ENCODE results near the gene MYBBP1A.
A peak's percentile ranks its signal among the peaks of the same experiment; 100 is the strongest.

Gene MYBBP1A

GRCh38 chr17:4562015-4562969 lies 7.1 kb upstream of the MYBBP1A start:
- H3K27ac ChIP-seq, result no peak overlapping the region
- TF ChIP-seq ZFX (IDR thresholded peaks at IDR 0.05; ENCODE audit: borderline replicate concordance) (no peak), CTCF (IDR thresholded peaks at IDR 0.05) (no peak)

- no peak overlapping the region for H3K27ac ChIP-seq
- TF ChIP-seq ZFX (IDR thresholded peaks at IDR 0.05; ENCODE audit: borderline replicate concordance) (no peak), CTCF (IDR thresholded peaks at IDR 0.05) (0 out of 2 replicates have a peak, but pooled peaks have one; percentile 9)
Measured at GRCh38 chr17:4560837-4561256, 5.7 kb upstream of the MYBBP1A start.

- no peak for TF ChIP-seq CTCF (IDR thresholded peaks at IDR 0.05)
- TF ChIP-seq ZFX (IDR thresholded peaks at IDR 0.05; ENCODE audit: borderline replicate concordance), result no peak
- no peak within 1 kb of the TSS for H3K27ac ChIP-seq
Measured at GRCh38 chr17:4560421-4560820, 5.2 kb upstream of the MYBBP1A start, which contains the start of gene GGT6. Gene GGT6, minus strand, starts transcription at chr17:4560577. Its CDS starts 56 bp downstream, at chr17:4560521.

GRCh38 chr17:4559966-4560365 lies 4.8 kb upstream of the MYBBP1A start:
- TF ChIP-seq CTCF (IDR thresholded peaks at IDR 0.05) (no peak), ZFX (IDR thresholded peaks at IDR 0.05; ENCODE audit: borderline replicate concordance) (no peak)
- no peak overlapping the region for H3K27ac ChIP-seq

GRCh38 chr17:4559139-4559791 lies 4.1 kb upstream of the MYBBP1A start:
- no peak overlapping the region for H3K27ac ChIP-seq
- TF ChIP-seq CTCF (IDR thresholded peaks at IDR 0.05) (no peak), ZFX (IDR thresholded peaks at IDR 0.05; ENCODE audit: borderline replicate concordance) (no peak)

GRCh38 chr17:4558347-4558971 lies 3.3 kb upstream of the MYBBP1A start:
- no peak overlapping the region for H3K27ac ChIP-seq
- no peak for TF ChIP-seq ZFX (IDR thresholded peaks at IDR 0.05; ENCODE audit: borderline replicate concordance)
- no peak for TF ChIP-seq CTCF (IDR thresholded peaks at IDR 0.05)

All from 22Rv1 (cell line).